Measurements from ENCODE around the gene ZNF385B. TPM values are rescaled to one million over a fixed set of nuclear protein-coding genes. Genes with fewer than 3 reads are reported as not detected.
"Not testable (repeated sequence)": the region's sequence is repeated elsewhere in the genome, so short reads cannot be mapped to it uniquely, and the experiment has no call there.

Gene ZNF385B
- 7.9 TPM for polyA plus RNA-seq (ENCODE audit: insufficient read length)

GRCh38 chr2:179861416-179862067 lies at the start of gene ZNF385B:
Gene ZNF385B, minus strand, starts transcription at chr2:179861612.
- peak; percentile 21 for DNase-seq

- DNase-seq, result no peak
Measured at GRCh38 chr2:179910735-179911113, 49.3 kb upstream of the ZNF385B start.

GRCh38 chr2:179909845-179910734 lies 48.7 kb upstream of the ZNF385B start:
- no peak for DNase-seq

GRCh38 chr2:179900655-179901054 lies 39.2 kb upstream of the ZNF385B start:
- no peak for DNase-seq

GRCh38 chr2:179899666-179900065 lies 38.3 kb upstream of the ZNF385B start:
- no peak for DNase-seq

DNA sequence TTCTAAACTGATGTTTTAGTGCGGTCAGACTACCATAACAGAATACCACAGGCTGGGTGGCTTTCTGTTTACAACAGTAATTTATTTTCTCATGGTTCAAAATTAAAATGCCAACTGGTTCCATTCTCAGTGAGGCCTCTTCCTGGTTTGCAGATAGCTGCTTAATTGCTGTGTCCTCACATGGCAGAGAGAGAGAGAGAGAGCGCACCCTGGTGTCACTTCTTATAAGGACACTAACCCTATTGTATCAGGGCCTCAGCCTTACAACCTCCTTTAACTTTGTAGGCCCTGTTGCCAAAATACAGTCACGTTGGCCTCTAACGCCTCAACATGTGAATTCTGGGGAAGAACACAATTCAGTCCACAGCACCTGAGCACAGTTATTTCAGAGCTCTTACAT lies 37.5 kb upstream of the ZNF385B start:
- DNase-seq, result no peak

GRCh38 chr2:179893616-179894015 lies 32.2 kb upstream of the ZNF385B start:
- DNase-seq, result no peak

DNA sequence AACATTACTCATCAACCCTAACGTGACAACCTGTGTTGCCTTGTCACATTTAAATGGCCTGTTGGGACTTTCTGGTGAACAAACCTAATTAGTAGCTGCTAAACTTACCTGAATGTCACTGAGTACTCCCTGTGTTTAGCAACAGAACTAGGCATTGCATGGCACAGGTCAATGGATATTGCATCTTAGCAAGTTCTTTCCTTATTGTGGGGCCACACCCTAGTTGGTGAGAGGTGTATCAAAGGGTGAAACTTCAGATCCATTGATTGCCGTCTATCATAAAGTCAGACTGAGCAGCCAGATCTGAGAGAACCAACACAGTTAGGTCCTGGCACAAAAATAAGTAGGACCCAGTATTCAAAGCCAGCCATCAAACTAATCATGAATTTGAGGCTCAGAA lies 29.8 kb upstream of the ZNF385B start:
- no peak for DNase-seq

DNA sequence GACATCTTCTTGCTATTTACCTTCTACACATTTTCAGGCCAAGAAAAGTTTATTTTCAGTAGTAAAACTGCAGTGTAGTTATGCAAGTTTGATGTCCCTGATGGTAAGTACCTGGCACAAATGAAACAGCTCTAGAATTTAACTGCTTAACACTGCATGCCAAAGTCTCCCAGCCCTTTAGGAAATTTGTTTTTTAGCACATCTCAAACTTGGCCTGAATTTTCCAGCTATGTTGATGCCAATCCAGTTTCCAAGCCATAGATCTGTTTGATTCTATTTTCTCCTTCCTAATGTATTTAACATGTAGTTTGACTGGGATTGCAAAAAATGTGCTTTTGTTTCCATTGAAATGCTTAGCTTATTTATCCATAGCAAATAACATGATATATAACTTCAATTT lies 29.3 kb upstream of the ZNF385B start:
- peak; percentile 61 for DNase-seq

GRCh38 chr2:179888642-179889041 lies 27.2 kb upstream of the ZNF385B start:
- not testable (repeated sequence) for DNase-seq

GRCh38 chr2:179884193-179884592 lies 22.8 kb upstream of the ZNF385B start:
- no peak for DNase-seq

- DNase-seq, result no peak
Measured at GRCh38 chr2:179882851-179883806, 21.7 kb upstream of the ZNF385B start.

GRCh38 chr2:179877601-179878364 lies 16.4 kb upstream of the ZNF385B start:
- no peak for DNase-seq

- DNase-seq, result no peak
Measured at GRCh38 chr2:179876266-179876665, 14.9 kb upstream of the ZNF385B start.

DNA sequence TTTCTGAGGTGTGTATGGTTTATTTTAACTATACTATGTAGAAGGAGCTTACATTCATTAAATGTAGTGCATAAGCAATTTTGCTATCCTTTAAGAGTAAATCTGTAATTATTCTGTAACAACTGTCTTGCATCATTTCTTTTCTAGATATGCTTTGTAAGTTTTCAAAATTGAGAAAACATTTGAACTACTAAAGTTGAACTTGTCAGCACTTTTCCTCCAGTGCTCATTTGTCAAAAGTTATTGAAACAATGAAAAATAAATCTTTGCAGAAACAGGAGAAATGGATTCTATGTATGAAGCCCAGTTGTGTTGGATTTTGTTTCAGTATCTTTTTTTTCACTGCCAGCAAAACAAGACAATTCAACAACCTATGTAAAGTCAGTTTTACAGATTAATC lies 14.5 kb upstream of the ZNF385B start:
- no peak for DNase-seq

DNA sequence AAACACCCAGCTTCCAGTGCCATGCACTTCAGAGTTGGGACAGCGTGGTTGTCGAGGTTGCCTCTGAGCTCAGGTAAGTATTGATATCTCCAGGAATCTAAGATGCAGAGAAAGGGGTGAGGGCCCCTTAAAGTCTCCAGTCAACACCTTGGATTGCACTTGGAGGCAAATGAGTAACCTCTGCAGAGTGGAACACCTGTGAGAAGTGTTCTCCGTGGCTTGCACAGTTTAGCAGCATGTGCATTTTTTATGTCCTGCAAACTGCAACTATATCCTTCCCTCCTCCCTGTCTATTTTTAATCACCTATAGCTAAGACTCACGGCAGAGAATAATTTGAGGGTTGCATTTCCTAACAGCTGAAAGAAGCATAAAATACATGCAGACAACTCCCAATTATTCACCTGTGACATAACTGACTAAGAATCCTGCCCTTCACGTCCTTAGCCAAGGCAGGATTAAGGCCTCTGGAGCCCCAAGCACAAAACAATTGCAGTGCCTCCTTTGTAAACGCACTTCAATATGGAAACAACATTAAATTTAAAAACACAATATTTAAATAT lies 1.6 kb upstream of the ZNF385B start:
- no peak for DNase-seq

DNA sequence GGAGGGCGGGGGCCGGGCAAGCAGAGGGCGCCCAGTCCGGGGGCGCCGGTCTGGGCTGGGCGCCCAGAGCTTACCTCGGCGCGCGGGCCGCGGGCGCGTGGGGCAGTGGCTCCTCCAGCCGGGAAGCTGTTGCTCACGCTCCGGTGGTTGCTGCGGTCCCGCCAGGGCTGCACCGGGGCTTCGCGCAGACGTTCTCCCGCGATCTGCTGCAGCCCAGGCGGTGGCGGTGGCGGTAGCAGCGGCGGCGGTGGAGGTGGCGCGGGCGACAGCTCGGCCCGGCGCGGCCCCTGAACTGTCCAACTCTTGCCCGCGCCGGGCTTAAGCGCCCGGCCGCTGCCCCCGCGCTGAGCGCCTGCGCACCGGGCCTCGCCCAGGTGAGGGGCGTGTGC lies 391 bp downstream of the ZNF385B start:
- peak; percentile 11 for DNase-seq

DNA sequence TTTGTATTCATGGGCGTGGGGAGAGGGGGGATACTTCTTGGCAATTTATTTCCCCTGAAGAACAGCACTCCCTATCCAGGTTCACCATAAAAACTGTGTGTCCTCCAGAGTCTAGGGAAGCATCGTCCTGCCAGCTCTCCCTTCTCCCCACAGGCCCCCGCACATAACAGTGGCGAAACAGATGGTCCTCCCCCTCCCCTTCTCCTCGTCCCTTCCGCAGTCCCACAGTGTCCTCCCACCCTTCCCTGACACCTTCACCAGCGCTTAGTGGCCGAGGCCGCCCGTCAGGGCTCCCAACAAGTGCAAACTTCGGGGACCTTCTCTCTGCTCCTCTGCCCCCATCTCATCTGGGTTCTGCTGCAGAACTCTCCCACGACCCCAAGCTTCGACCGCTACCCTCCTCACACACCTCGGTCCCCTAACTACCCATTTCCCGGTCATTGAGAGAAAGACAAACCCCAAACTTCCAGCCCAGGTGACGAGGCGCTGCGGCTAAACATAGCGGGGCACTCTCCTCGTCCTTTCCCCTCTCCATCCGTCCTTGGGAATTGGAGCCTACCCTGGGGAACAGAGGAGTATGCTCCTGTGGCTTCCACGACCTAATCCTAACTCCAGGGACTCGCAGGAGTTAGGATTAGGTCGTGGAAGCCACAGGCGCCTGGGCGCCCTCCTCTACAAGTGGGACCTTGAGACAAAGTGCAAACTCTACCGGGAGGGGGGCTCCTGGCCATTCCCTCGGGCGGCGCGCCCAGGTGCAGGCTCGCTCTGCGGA lies 971 bp downstream of the ZNF385B start:
- no peak for DNase-seq

- no peak for DNase-seq
Measured at GRCh38 chr2:179859523-179859922, 1.9 kb downstream of the ZNF385B start.

DNA sequence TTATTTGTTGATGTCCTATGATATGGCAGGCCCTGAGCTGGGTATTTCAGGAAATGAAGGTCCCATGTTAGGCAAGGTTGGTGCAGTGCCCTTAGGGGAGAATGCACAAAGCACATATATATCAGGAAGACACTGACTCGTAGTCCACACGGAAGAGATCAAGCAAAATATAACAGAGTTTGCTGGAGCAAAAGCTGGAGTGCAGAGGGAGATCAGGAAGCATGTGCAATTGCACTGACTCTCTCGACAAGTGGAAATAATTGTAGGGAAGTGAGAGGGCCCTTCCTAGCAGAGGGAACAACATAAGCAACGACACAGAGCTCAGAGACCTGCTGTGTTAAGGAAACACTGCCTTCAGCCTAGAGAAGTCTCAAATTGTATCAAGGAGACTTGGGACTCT lies 4.2 kb downstream of the ZNF385B start:
- DNase-seq, result no peak

GRCh38 chr2:179856205-179856604 lies 5.2 kb downstream of the ZNF385B start:
- no peak for DNase-seq

All from hindlimb muscle (tissue), 1 donor.